Measurements from ENCODE around the gene DAD1.

- TF ChIP-seq CTCF (IDR thresholded peaks at IDR 0.05) (no peak), POLR2A (IDR thresholded peaks at IDR 0.05) (no peak)
Observed at GRCh38 chr14:22551605-22551997, 37.4 kb downstream of the DAD1 start.
